ENCODE measurements around the gene EEF1A2.

EEF1A2 gene

DNA sequence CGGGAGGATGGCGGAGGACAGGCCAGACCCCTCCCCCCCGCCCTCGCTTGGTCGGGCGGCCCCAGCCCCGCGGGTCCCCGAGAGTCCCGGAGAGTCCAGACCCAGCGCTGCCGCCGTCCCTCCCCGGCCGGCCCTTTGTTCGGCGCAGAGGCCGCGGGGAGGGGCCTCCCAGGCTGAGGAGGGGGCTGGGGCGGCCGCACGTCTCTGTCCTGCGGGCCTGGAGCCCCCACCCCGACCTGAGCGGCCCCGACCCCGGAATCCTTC lies 27.2 kb downstream of the EEF1A2 start:
- no peak for DNase-seq (ENCODE audit: low read depth in 1 of 2, low spot score in 1 of 2)

DNA sequence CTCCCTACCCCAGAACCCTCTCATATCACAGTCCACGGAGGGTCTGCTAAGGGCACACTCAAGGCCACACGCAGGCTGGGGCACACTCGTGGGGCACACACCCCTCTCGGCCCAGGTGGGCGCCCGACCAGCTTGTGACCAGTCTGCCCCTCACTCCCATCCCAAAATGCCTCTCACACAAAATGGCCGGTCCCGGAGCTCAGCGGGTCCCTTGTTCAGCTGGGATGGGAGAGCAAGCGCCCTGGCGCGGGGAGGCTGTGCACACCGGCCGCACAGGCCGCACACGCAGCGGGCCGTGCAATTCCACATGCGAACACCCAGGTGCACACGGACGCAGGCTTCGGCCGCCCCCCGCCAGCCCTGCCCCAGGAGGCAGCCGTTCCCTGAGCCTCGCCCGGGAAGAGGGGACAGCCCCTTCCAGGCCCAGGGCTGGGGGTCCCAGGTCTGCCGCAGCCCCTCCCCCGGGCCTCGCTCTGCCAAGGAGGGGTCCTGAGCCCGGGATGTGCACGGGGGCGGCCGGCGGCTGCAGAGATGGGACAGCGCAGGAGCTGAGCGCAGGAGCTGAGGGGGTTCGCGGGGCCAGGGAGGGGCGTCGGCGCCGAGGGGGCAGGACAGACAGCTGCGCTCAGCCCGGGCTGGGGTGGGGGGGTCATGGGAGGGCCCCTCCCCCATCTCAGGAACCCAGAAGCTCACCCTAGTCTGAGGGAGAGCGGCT lies 27.7 kb downstream of the EEF1A2 start:
- no peak for DNase-seq (ENCODE audit: low read depth in 1 of 2, low spot score in 1 of 2)

DNA sequence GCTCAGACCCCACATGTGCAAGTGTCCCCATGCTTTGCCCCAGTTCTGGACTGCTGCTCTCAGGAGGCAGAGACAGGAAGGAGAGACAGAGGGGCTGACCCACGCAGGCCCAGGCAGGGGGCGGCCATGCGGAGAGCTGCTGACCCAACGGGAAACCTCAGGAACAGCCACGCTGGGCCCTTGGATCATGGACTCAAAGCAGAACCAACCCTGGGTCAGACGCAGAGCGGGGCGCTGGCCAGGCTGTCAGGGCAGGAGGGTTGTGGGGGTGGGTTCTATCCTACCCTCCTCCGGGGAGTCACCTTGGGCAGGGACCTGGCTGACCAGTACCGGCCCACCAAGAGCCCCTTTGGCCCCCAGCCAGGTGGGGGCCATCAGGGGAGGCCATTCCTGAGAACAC lies 28.5 kb downstream of the EEF1A2 start:
- no peak for DNase-seq (ENCODE audit: low read depth in 1 of 2, low spot score in 1 of 2)

DNA sequence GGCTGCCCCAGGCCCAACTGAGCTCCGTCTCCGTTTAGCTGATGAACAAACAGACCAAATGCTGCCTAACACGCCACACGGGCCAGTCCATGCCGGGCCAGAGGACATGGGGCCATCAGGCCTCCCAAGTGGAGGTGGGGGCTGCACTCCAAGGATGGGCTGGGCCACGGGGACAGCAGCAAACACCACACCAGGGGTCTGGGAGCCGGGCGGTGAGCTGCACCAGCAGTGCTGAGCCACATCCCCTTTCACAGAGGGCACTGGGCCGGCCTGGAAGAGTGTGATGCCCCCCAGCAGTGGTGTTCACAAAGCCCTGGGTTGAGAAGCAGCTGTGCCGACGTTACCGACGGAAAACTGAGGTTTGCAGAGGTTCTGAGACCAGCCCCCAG lies 29.2 kb downstream of the EEF1A2 start:
- no peak for DNase-seq (ENCODE audit: low read depth in 1 of 2, low spot score in 1 of 2)

GRCh38 chr20:63469019-63469712 lies 29.7 kb downstream of the EEF1A2 start:
- no peak for DNase-seq (ENCODE audit: low read depth in 1 of 2, low spot score in 1 of 2)

- DNase-seq (ENCODE audit: low read depth in 1 of 2, low spot score in 1 of 2) = no peak
Observed at GRCh38 chr20:63468421-63468820, 30.5 kb downstream of the EEF1A2 start.

GRCh38 chr20:63467294-63468083 lies 31.4 kb downstream of the EEF1A2 start:
- DNase-seq (ENCODE audit: low read depth in 1 of 2, low spot score in 1 of 2) = no peak

DNA sequence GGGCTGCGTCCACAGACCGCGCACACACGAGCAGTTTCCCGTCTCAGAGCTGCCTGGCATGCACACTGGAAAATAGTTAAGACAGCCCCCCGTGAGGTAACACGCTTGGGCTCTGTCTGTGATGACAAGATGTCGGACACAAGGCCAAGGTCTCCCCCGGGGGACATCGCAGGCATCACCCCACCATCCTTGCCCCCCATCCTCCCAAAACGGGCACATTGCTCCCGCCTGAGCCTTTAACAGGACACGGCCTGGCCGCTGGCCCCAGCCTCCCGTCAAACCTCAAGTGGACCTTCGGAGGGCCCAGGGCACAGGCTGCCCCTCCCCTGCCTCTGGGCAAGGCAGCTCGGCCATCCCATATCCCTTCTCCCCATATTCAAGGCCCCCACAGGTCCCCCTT lies 32.0 kb downstream of the EEF1A2 start:
- no peak for DNase-seq (ENCODE audit: low read depth in 1 of 2, low spot score in 1 of 2)

- no peak for DNase-seq (ENCODE audit: low read depth in 1 of 2, low spot score in 1 of 2)
Observed at GRCh38 chr20:63466250-63466825, 32.5 kb downstream of the EEF1A2 start.

- no peak for DNase-seq (ENCODE audit: low read depth in 1 of 2, low spot score in 1 of 2)
Observed at GRCh38 chr20:63465380-63466249, 33.3 kb downstream of the EEF1A2 start.

DNA sequence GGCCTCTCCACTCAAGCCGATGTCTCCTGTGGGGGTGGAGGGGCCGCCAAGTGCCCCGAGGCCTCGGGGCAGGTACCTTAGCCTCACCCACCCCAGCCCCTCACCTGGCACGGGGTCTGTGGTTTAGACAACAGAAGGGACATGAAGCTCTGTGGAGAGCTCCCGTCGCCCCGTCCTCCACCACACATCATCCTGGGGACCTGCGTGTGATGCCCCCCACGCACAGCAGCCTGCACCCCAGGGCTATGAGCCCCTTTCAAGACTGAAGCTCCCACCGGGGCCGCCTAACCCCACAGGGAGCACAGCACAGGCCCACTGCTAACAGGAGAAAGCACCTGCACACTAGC lies 34.6 kb downstream of the EEF1A2 start:
- no peak for DNase-seq (ENCODE audit: low read depth in 1 of 2, low spot score in 1 of 2)

GRCh38 chr20:63463400-63464288 lies 35.2 kb downstream of the EEF1A2 start:
- DNase-seq (ENCODE audit: low read depth in 1 of 2, low spot score in 1 of 2) = no peak

- DNase-seq (ENCODE audit: low read depth in 1 of 2, low spot score in 1 of 2) = no peak
Observed at GRCh38 chr20:63462244-63462643, 36.6 kb downstream of the EEF1A2 start.

DNA sequence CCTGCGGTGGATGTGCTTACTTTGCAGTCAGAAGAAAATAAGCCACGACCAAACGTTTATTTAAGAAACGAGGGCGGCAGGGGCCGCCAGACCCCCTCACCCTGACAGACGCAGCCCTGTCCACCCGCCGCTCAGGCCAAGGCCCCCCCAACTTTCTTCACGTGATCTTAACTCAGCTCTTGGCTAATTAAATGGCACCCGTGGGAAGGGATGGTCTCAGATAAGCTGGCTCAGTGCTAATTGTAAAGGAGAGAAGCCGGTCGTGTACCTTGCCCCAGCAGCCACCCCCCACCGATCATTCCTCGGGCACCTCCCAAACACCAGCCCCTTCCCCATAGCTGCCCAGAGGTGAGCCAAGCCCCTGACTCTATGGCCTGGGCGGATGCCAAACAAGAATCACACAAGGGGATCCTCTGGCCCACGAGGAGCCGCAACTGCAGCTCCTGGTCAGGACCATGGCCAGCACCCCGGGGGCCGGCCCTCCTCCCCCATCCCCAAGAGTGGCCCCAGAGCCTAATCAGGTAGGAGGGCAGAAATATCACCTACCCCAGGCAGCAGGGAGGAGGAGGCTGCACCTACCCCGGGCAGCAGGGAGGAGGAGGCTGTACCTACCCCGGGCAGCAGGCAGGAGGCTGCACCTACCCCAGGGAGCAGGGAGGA lies 37.6 kb downstream of the EEF1A2 start:
- DNase-seq (ENCODE audit: low read depth in 1 of 2, low spot score in 1 of 2) = no peak

DNA sequence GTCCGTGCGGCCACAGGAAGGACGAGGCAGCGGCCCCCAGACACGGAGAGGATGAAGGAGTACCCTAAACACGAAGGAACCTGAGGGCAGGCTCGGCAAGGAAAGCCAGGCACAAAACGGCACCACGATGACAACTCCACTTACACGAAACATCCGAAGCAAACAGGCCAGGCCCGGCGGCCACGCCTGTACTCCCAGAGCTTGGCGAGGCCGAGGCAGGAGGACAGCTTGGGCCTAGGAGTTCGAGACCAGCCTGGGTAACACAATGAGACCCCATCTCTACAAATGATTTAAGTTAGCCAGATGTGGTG lies 39.9 kb downstream of the EEF1A2 start:
- DNase-seq (ENCODE audit: low read depth in 1 of 2, low spot score in 1 of 2) = no peak

DNA sequence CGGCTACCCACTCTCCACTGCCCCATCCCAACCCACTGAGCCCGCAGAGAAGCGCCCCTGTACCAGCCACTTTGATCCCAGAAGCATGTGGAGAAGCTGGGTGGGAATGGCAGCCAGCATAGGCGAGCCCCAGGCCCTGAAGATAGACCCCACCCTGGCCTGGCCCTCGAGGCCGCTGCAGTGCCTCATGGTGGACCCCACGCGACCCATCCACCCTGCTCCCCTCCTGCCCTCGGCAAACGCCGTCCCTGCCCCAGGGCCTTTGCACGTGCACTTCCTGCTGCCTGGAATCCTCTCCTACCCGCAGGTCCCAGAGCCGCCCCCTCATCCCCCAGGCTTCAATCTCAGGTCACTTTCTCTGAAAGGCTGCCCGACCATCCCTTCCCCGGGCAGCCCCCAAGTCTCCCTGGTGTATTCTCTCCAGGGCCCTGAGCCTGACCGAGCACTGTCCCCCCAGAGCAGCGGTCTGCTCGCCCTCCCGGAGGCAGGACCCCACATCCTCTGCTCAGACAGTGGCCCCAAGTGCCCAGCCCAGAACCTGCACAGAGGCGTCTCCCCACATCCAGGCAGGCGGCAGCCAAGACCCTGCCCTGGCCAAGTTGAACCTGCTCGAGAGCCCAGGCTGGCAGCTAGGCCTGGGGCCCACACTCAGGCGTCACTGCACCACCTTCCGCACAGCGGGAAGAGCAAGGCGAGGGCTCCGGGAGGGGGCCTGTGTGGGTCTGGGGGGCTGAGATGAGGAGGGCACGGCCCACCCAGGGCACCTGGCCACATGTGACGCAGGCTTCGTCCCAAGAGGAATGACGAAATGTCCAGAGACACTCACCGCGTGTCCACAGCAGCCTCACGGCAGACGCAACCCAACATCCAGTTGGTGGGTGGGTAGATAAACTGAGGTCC lies 40.5 kb downstream of the EEF1A2 start:
- no peak for DNase-seq (ENCODE audit: low read depth in 1 of 2, low spot score in 1 of 2)

GRCh38 chr20:63457737-63458136 lies 41.1 kb downstream of the EEF1A2 start:
- no peak for DNase-seq (ENCODE audit: low read depth in 1 of 2, low spot score in 1 of 2)

DNA sequence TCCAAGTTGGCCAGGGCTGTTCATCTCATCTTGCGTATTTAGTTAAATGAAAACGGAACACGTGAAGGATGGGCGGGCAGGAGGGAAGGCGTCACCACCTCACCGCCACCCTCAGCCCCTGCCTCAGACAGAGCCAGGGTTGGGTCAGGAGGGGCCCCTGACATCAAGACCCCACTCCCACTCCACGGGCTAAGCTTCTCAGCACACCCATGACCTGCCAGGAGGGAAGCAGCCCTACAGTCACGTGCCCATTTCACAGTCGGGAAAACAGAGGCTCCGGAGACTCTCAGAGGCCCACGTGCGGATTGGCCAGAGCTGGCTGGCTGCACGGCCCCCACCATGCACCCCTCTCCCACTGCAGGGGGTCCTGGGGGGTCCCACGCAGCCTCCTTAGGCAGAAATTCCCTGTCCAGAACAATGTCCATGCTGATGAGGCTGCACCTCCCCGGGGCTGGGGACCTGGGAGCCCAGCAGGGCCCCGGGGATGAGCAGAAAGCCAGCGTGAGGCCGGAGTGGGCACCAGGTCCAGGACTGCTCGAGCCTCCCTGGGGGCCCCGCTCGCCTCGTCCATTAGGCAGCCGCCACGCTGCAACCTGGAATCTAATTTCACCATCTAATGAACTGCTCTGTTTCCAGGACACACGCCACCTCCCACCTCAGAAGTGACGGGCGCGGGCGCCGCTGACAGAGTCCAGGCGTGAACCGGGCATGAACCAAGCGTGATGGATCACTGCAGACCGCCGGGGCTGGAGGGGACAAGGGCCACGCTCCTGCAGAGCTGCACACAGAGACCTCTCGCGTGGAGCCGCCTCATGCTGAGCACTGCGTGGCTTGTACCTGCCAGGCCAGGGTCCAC lies 42.2 kb downstream of the EEF1A2 start:
- no peak for DNase-seq (ENCODE audit: low read depth in 1 of 2, low spot score in 1 of 2)
